HG03097 (cell line): ENCODE data around the gene CST5.
"Not testable (repeated sequence)": the region's sequence is repeated elsewhere in the genome, so short reads cannot be mapped to it uniquely, and the experiment has no call there.

Experiments used
- ATAC-seq: cut with Tn5 transposase; IDR thresholded peaks from one replicate; pipeline ENCODE4 v1.9.1; 2021; ENCODE audit not compliant: unreplicated experiment, low FRiP score

Gene CST5, protein sequence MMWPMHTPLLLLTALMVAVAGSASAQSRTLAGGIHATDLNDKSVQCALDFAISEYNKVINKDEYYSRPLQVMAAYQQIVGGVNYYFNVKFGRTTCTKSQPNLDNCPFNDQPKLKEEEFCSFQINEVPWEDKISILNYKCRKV

DNA sequence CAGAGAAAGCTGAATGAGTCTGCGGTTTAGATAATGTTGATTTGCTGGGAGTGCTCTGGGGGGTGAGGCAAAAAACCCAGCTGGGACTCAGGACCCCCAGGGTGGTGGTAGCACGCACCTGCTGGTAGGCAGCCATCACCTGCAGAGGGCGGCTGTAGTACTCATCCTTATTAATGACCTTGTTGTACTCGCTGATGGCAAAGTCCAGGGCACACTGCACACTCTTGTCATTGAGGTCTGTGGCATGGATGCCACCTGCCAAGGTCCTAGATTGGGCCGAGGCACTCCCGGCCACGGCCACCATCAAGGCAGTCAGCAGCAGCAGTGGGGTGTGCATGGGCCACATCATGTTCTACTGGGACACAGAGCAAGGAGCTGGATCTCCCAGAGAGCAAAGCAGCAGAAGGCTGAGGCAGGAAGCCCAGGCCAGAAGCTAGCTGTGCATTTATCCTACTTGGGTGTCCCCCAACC is at the start of gene CST5:
TSS of gene CST5 (minus strand) at position 421 of the 471 bp plus-strand sequence. CDS start at position 349, 72 bp downstream.
- no peak for ATAC-seq

DNA sequence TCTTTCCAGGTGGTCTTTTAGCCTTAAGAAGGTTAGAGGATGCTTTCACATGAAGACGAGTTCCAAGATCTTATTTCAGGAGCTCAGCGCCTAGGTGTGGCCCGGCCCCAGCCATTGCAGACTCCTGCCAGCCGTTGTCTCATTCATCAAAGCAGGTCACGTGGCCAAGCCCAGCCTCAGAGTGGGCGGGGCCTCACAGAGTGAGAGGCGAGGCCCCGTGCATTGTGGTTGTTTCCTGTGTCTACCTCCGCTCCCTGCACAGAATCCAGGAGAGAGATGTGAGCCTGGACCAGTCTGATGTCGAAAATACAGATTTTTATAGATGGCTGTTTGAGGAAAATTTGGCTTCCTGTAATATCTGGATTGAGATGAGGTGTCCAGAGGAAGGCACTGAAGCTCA is 49.2 kb upstream of the CST5 start:
- ATAC-seq: no peak

DNA sequence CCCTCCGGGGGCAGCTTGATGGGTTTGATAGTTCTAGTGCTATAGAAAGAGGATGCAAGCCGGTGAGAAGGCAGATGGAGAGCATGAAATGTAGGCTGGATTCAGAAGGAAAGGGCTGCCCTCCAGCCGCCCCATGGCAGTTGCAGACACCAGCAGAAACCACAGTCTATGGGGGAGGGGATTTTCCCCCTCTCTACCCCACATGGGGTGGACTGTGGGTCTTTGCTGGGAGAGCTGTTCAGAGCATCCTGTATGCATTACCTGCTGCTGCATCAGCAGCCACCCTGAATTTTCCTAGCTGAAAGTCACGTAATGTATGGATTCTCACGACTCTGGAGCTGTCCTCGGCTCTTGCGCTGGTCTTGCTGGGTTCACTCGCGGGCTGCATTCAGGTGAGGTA is 48.8 kb upstream of the CST5 start:
- ATAC-seq: no peak

DNA sequence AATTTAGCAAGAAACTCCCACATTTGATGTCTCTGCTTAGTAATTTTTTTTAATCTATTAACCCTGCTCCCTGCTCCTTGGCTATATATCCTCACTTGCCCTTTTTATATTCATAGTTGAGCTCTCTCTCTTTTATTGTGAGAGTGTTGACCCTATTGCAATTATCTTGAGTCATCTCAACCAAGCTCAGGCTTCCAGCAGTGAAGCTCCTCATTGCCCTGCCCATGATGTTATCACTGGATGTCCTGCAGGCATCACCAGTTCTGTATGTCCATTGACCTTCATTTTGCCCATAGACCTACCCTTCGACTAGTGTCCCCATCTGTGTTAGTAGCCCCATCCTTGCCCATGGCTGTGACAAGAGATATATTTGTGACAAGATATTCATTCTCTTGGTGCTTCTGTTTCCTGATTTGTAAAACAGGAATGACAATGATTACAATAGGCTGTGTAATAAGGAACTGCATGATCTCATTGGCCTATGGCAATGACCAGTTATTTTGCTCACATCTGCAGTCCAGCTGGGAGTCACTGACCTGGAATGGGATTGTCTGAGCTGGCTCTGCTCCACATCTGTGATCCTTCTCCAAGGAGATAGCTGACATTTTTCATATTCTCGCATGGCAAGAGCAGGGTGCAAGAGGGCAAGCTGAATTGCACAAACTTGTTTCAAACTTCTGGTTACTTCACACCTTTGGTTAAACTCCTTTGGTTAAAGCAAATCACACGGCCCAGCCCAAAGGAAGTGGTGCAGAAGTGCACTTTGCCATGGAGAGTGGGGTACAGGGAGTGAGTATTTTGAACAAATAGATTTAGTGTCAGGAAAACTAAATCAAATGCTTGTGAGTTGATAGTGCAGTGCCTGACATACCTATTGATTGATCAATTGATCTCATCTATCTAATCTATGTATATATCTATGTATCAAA is 47.7 kb upstream of the CST5 start:
- no peak for ATAC-seq

DNA sequence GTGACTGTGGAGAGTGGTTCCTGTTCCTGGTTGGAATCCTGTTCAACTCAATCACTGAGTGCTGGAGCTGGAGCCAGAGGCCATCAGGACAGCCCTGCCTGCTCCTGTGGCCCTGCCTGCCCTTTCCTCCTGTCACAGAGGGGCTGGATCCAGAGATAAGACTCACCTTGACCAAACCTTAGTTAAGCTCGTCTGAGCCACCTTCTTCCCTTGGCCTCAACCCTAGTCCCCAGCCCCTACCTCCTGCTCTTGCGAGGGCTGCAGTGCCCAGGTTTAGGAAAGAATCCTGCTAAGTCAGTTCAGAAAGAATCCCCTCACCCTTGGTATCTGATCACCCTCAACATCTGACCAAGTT is 47.0 kb upstream of the CST5 start:
- ATAC-seq: no peak

DNA sequence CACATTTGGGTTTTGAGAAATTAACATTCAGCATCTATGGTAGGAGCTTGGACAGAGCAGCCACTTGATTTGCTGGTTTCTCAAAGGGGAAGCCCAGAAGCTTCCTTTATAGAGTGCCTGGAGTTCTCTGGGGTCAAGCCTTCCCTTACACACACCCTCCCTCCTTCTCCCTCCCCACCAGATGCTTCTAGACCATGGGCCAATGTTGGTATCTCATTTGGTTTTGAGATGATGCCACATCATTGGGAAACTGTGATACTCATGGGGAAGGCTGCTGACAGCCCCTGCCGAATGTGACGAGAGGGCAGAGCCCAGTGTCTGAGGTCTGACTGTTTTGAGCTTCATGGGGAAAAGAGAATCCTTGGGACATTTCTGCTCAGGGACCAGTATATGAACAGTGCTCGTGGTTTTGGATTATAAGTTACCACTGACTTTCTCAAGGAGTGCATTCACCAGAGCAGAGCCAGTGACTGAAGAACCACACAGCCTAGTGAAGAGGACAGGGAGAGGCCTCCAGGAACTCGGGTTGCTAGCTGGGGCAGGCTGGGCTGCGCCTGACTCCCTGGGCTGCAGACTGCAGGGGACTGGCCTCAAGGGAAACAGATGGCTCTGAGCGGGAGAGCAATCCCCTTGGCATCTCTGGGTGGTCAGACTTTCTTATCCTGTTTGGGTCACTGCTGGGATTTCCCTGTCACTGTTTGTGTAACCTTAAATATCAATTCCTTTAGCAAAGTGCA is 46.4 kb upstream of the CST5 start:
- no peak for ATAC-seq

DNA sequence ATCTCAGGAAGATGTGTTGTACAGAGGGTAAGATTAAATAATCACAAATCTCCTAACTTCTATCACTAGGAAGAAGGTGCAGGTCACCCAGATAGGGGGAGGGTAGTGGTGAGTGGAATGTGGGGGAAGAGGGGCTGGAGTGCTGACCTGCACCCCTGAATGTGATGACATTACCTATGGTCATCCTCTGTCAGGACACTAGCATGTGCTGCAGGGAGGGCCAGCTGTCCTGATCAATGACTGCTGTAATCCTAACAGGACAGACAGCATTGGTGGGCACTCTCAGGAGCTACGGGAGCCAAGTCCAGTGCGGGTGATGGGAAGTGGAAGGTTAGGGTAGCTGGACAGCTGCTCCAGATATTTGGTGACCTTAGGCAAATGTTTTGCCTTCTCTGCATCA is 45.2 kb upstream of the CST5 start:
- ATAC-seq: no peak

DNA sequence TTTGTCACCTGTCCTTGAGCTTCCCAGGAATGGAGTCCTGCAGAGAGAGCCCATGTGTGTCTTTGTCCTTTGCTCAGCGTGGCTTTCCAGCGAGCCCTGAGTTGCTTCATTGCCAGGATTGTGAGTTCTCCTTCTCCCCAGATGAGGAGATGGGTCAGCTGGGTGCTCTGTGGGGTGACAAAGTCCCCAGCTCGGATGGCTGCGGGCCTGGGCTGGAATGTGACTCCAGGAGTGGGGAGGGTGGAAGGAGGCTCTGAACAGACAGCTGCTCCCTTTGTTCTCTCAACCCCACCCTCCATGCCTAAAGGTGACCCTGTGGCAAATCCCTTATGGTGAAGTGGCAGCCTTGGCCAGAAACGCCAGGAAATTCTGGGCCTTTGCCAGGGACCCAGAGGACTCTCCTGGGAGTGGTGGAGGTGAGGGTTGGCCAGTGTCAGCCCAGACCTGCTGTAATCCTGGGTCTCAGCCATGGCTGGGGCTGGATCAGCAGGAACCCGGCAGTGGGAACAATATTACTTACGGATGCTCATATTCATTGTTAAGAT is 44.4 kb upstream of the CST5 start:
- no peak for ATAC-seq

DNA sequence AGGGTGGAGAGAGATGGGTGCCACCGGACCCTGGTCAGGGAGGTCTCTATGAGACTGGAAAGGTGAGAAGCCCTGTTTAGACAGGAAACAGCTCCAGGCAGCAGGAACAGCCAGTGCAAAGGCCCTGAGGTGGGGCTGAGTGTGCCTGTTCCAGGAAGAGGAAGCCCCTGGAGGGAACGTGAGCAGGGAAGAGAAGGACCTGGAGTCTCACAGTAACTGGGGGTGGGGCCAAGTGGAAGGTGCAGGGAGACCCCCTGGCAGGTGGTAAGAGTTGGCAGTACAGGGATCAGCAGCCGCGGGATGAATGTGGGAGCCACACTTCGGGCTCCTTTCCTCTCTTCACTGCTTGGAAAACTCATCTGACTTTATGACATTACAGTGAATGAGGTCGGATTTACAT is 43.8 kb upstream of the CST5 start:
- no peak for ATAC-seq

DNA sequence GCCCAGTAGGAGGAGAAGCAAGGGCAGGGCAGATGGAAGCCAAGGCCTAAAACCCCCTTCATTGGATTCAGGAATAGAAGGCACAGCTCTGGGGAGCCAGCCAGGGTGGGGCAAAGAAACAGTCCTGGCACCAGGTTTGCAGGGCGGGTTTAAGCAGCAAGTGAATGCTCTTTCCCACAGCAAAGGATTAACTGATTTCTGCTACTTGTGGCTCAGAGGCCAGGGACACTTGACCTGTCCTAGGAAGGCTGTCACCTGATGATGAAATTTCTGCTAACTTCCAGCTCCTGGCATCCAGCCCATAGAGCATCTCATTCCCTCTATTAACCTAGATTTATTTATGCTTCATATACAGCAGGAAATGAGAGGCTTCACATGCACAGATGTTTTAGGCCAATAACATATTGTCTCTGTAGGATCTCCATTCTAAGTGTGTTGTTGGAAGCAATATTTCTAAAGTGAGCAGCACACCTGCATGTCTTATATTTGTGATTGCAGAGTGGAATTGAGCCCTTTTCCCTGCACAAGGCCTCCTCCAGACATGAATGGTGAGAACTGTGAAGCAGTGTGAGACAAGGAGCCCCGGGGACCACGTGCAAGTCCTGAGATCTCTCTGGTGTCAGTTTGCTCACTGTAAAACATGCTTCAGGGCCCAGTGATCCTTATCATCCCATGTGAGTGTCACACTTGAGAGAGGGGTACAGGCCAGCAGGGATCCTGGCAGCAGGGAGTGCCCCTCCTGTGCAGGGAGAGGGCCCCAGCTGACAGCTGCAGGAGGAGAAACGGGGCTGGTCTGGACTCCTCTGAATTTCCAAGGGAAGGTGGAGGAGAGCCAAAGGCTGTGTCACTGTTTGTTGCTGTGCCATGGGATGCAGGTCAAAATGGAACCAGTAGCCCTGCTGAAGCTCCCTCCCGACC is 41.1 kb upstream of the CST5 start:
- ATAC-seq: no peak

DNA sequence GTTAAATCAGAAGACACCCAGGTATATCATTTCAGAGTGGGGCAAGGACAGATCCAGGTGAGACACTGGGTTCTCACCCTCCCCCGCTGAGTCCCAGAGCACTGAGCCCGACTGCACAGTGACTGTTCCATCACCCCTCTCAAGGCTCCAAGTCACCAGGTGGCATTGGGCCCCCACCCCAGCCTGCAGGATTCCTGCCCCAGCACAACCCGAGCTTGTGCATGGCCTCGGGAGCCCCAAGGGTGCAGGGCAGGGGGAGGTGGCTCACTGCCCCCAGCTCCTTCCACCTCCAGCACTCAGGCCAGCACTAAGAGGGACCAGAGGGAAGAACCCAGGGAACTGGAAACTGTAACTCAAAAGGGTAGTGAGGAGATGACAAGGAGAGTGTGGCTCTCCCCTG is 39.3 kb upstream of the CST5 start:
- ATAC-seq: no peak

DNA sequence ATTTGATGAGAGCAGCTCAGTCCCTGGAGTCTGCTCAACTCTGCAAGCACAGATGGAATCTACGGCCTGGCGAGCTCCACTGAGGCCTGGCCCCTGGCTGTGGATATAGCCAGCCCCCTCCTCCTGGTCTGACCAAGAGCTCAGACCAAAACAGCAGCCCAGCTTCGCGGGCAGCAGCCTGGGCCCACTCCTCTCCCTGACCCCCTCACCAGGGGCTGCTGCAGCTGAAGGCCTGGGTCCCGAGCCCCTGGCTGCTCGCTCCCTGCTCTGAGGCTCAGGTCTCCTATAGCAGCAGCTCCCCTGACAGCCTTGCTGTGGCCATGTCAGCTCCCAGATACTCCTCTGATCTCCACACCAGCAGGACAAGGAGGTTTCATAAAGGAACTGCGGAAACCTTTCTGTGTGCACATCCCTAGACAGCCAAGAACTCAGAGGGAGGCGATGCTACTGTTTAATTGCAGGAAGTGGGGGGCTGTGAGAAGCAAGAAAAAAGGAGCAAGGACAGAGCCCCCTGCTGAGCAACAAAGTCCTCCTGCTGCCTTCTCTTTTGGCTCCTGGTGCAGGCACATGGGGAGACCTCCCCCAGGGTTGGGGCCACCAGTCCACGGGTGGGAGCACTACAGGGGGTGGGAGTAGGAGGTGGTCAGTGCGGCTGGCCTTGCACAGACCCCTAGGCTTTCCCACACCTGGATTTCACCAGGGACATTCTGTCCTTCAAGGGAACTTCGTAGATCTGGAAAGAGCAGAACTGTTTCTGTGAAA is 38.7 kb upstream of the CST5 start:
- ATAC-seq: no peak

DNA sequence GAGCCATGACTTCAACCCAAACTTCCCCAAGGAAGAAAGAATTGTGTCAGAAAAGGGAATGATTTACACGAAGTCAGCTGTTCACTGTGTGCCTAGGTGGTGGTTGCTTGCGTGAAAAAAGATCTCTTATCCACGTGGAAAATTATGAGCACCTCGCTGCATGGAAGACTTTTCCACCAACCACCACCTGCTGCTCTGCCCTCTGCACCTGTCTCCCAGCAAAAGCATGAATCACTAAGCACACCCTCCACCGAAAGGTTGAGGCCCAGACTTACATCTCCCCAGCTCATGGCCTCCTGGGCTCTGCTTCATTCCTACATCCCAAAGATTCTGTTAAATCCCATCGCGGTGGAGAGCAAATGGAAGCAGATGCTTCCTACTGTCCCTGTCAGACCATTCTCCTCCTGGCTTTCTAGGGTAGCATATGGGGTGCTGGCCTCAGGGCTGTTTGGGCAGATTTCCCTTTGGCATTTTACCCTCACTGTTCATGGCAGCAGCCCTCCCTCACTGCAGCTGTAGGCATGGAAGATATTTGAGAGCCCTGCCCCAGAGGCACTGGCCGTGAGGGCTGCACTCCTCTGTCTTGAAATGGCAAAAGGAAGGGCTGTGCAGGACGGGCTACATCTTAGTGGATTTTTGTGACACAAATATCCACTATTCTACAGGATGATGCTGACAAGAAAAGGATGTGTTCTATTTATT is 37.6 kb upstream of the CST5 start:
- ATAC-seq: no peak

DNA sequence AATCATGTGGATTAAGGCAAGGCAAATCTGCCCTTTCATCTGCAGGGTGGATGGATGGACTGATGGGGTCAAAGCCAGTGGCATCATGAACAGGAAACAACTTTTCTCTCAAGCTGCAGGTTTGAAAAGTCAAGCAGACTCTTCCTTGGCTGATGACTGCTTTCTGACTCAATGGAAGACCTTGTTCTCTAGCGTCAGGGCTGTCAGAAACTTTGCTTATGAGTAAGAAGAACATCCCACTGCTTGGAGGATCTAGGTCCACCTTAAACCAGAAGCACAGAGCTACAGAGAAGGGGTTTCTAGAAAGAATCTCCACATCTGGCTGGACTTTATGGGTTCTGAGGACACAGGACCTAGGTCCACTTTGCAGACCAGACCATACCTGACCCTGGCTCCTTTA is 36.3 kb upstream of the CST5 start:
- ATAC-seq: no peak

DNA sequence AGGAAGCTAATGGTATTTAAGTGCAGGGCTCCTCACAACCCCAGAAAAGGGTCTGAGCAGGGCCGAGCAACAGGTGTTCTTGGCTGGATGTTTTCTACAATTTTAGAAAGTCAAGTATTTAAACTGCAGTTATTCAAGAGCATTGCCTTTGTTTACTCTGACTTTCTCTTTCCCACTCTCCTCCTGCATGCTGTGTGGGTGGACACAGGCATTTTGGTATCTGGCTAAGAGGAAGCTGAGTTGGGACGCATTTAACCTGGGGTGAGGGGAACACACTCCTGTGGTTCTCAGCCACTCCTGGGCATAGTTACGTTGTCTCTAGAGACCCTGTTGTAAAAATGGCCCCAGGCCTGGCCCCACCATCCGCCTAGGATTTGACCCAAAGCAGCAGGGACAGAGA is 34.9 kb upstream of the CST5 start:
- ATAC-seq: not testable (repeated sequence)

DNA sequence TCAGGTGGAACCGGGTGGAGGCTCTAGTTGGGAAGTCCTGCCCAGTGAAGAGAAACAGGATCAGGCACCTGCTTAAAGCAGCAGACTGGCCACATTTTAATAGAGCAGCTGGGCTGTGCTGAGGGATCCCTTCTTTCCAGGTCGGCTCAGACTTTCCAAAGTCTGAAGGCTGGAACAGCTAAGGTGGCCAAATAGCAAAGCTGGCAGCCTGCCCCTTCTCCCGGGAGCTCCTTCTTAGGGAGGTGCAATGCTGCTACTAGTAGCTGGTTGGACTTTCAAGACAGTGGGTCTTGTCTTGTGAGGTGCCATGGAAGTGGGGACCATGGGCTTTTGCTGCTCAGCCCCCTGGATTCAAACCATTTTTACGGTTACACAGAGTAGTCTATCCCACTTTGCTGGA is 30.7 kb upstream of the CST5 start:
- ATAC-seq: no peak

DNA sequence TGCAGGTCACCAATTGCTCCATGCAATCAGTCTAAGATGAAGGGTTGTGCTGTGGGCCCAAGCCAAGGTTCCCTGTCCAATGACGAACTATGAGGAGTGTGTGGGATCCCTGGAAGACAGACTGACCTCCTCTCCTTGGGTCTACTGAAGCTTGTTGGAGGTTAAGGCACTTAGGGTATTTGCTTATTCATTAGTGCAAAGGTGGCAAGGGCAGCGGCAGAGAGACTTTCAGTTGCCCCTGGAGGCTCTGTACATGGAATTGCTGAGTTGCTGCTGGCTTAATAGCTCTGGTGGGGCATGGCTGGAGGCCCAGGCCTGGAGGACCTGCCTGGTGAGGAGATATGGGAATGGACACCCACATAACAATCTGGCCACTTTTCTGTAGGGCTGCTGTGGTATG is 29.8 kb upstream of the CST5 start:
- no peak for ATAC-seq

DNA sequence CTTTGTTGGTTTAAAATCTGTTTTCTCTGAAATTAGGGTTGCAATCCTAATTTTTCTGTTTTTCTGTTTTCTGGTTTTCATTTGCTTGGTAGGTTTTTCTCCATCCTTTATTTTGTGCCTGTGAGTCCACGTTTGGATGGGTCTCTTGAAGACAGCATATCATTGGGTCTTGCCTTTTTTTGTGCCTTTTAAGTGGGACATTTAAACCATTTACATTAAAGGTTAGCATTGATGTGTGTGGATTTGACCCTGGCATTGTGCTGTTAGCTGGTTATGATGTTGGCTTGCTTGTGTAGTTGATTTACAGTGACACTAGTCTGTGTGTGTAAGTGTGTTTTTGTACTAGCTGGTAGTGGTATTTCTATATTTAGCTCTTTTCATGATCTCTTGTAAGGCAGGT is 28.0 kb upstream of the CST5 start:
- no peak for ATAC-seq

DNA sequence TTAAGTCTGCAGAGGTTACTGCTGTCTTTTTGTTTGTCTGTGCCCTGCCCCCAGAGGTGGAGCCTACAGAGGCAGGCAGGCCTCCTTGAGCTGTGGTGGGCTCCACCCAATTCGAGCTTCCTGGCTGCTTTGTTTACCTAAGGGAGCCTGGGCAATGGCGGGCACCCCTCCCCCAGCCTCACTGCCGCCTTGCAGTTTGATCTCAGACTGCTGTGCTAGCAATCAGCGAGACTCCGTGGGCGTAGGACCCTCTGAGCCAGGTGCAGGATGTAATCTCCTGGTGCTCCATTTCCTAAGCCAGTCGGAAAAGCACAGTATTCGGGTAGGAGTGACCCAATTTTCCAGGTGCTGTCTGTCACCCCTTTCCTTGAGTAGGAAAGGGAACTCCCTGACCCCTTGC is 22.8 kb upstream of the CST5 start:
- not testable (repeated sequence) for ATAC-seq
